ENCODE measurements around the gene SHROOM3. TPM values are rescaled to one million over a fixed set of nuclear protein-coding genes. Genes with fewer than 3 reads are reported as not detected.

The SHROOM3 gene
- polyA plus RNA-seq, 1 experiment = 9.5 TPM

- TF ChIP-seq, protein P1, sequence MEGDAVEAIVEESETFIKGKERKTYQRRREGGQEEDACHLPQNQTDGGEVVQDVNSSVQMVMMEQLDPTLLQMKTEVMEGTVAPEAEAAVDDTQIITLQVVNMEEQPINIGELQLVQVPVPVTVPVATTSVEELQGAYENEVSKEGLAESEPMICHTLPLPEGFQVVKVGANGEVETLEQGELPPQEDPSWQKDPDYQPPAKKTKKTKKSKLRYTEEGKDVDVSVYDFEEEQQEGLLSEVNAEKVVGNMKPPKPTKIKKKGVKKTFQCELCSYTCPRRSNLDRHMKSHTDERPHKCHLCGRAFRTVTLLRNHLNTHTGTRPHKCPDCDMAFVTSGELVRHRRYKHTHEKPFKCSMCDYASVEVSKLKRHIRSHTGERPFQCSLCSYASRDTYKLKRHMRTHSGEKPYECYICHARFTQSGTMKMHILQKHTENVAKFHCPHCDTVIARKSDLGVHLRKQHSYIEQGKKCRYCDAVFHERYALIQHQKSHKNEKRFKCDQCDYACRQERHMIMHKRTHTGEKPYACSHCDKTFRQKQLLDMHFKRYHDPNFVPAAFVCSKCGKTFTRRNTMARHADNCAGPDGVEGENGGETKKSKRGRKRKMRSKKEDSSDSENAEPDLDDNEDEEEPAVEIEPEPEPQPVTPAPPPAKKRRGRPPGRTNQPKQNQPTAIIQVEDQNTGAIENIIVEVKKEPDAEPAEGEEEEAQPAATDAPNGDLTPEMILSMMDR (IDR thresholded peaks at IDR 0.05; ENCODE audit: low read depth, low read length) = no peak
- DNase-seq (ENCODE audit: low read depth, low spot score) = no peak
- H3K27me3 ChIP-seq (ENCODE audit: control insufficient read depth, insufficient read depth, low read length) = no peaks in the 10 kb centered on the region
- no peak overlapping the region for H3K4me3 ChIP-seq (ENCODE audit: low read depth, low read length)
- no peak overlapping the region for H3K27ac ChIP-seq (ENCODE audit: low read depth, low read length)
- CTCF ChIA-PET = interaction anchor here (0.7 to 1.5 kb wide), 3 partner anchors 14 to 192 kb away, joined by 4 to 5 read pairs (median 4); no protein-coding TSS in a partner anchor
- POLR2A ChIA-PET = interaction anchor here (0.7 kb wide), 1 partner anchor 172 kb away, joined by 4 read pairs; no protein-coding TSS in a partner anchor
- no peaks in the 10 kb centered on the region for H3K9me3 ChIP-seq (ENCODE audit: control insufficient read depth, insufficient read depth, low read length)
Observed at GRCh38 chr4:76772498-76773106, 337.6 kb downstream of the SHROOM3 start.

GRCh38 chr4:76773766-76774165, 338.7 kb downstream of the SHROOM3 start:
- Histone ChIP-seq H3K4me3 (ENCODE audit: low read depth, low read length) (no peak overlapping the region), H3K27me3 (ENCODE audit: control insufficient read depth, insufficient read depth, low read length) (no peaks in the 10 kb centered on the region), H3K27ac (ENCODE audit: low read depth, low read length) (no peak overlapping the region), H3K9me3 (ENCODE audit: control insufficient read depth, insufficient read depth, low read length) (no peaks in the 10 kb centered on the region)
- CTCF ChIA-PET = no interaction called here
- POLR2A ChIA-PET = interaction anchor here (0.6 kb wide), 1 partner anchor 26 kb away, joined by 3 read pairs; no protein-coding TSS in a partner anchor
- no peak for DNase-seq (ENCODE audit: low read depth, low spot score)
- TF ChIP-seq, protein P1 (IDR thresholded peaks at IDR 0.05; ENCODE audit: low read depth, low read length) = no peak

GRCh38 chr4:76779740-76780459, 344.9 kb downstream of the SHROOM3 start:
- TF ChIP-seq, protein P1 (IDR thresholded peaks at IDR 0.05; ENCODE audit: low read depth, low read length) = no peak
- Histone ChIP-seq H3K9me3 (ENCODE audit: control insufficient read depth, insufficient read depth, low read length) (peaks cover 6% of the 10 kb centered on the region; the same call in 1 of the 2 replicates), H3K4me3 (ENCODE audit: low read depth, low read length) (no peak overlapping the region), H3K27ac (ENCODE audit: low read depth, low read length) (no peak overlapping the region), H3K27me3 (ENCODE audit: control insufficient read depth, insufficient read depth, low read length) (no peaks in the 10 kb centered on the region)
- POLR2A ChIA-PET = interaction anchor here (0.7 kb wide), 1 partner anchor 255 kb away, joined by 3 read pairs; no protein-coding TSS in a partner anchor
- DNase-seq (ENCODE audit: low read depth, low spot score) = peak; percentile 41
- CTCF ChIA-PET = interaction anchor here (0.7 to 1.7 kb wide), 2 partner anchors 54 to 423 kb away, joined by 4 to 7 read pairs; no protein-coding TSS in a partner anchor

DNA sequence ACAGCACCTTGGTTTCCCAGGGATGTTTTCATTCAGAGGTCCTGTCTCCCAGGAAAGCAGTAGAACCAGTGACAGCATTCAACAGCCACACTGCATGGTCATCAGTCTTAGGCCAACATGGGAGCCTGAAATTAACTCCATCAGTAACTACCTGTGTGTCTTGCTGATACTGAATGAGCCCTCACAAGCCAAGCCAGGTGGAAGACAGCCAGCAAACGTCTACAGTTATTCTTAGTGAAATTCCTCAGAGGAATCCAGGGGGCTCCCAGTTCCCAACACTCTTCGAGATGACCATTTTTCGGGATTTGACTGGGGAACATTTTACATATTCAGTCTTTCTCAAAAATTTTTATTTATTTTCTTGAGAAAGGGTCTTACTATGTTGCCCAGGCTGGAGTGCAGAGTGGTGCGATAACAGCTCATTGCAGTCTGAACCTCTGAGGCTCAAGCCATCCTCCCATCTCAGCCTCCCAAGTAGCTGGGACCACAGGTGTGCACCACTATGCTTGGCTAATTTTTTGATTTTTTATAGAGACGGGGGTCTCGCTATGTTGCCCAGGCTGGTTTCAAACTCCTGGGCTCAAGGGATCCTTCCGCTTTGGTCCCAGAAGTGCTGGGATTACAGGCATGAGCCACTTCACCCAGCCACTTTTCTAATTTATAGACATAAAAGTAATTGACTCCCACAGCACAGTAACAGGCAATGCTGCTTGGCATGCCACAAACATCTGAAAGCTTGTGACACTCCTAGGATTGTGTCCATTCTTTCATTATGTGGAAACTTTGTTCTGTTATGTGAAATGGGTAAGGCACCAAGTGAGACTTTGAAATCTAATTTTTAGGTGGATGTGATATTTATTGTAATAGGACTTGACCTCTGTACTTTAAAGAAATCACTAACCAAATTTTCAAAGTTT, 346.0 kb downstream of the SHROOM3 start:
- ChIA-PET CTCF (interaction anchor here (0.9 kb wide), 1 partner anchor 23 kb away, joined by 5 read pairs; no protein-coding TSS in a partner anchor), POLR2A (interaction anchor here (2.6 kb wide), 1 partner anchor 167 kb away, joined by 12 read pairs; the partner anchor contains the start of gene SEPTIN11)
- Histone ChIP-seq H3K27ac (ENCODE audit: low read depth, low read length) (peak overlapping the region; percentile 50), H3K4me3 (ENCODE audit: low read depth, low read length) (no peak overlapping the region), H3K27me3 (ENCODE audit: control insufficient read depth, insufficient read depth, low read length) (no peaks in the 10 kb centered on the region), H3K9me3 (ENCODE audit: control insufficient read depth, insufficient read depth, low read length) (peaks cover 6% of the 10 kb centered on the region; the same call in 1 of the 2 replicates)
- TF ChIP-seq, protein P1 (IDR thresholded peaks at IDR 0.05; ENCODE audit: low read depth, low read length) = no peak
- no peak for DNase-seq (ENCODE audit: low read depth, low spot score)
